Left kidney (tissue), 8 donors: ENCODE data around the gene GNPNAT1. TPM values are rescaled to one million over a fixed set of nuclear protein-coding genes. Genes with fewer than 3 reads are reported as not detected.

Source experiments
- DNase-seq: peaks from one replicate; pipeline ENCODE4 v3.0.0-alpha.2; 2013
- long read RNA-seq, 8 donors: transcript quantifications; one replicate each; lab custom pipeline, GENCODE V29; 2026
- polyA plus RNA-seq: library from polyadenylated mRNA; unstranded; fragments of 120-200 nt; gene quantifications from one replicate; pipeline ENCODE4 v1.2.1, GENCODE V29; 2013; ENCODE audit not compliant: insufficient read length

The GNPNAT1 gene
- polyA plus RNA-seq = 38.0 TPM
- long read RNA-seq, donor 1, transcript GNPNAT1-201 (6 exons, 3,860 nt) = major isoform, 6 of 6 reads
- long read RNA-seq, donor 1, partial matches to known transcripts = 0 of 6 reads
- long read RNA-seq, donor 1, other reads (novel, unspliced or antisense) = 0 of 6 reads
- long read RNA-seq, donor 2, transcript GNPNAT1-201 (6 exons, 3,860 nt) = major isoform, 6 of 6 reads
- long read RNA-seq, donor 2, partial matches to known transcripts = 0 of 6 reads
- long read RNA-seq, donor 2, other reads (novel, unspliced or antisense) = 0 of 6 reads
- long read RNA-seq, donor 3, transcript GNPNAT1-201 (6 exons, 3,860 nt) = major isoform, 8 of 8 reads
- long read RNA-seq, donor 3, partial matches to known transcripts = 0 of 8 reads
- long read RNA-seq, donor 3, other reads (novel, unspliced or antisense) = 0 of 8 reads
- long read RNA-seq, donor 4 = 0 reads
- long read RNA-seq, donor 5, transcript GNPNAT1-201 (6 exons, 3,860 nt) = major isoform, 8 of 8 reads
- long read RNA-seq, donor 5, partial matches to known transcripts = 0 of 8 reads
- long read RNA-seq, donor 5, other reads (novel, unspliced or antisense) = 0 of 8 reads
- long read RNA-seq, donor 6, transcript GNPNAT1-201 (6 exons, 3,860 nt) = major isoform, 9 of 24 reads
- long read RNA-seq, donor 6, partial matches to known transcripts = 15 of 24 reads
- long read RNA-seq, donor 6, other reads (novel, unspliced or antisense) = 0 of 24 reads
- long read RNA-seq, donor 7, transcript GNPNAT1-201 (6 exons, 3,860 nt) = major isoform, 12 of 12 reads
- long read RNA-seq, donor 7, partial matches to known transcripts = 0 of 12 reads
- long read RNA-seq, donor 7, other reads (novel, unspliced or antisense) = 0 of 12 reads
- long read RNA-seq, donor 8, transcript GNPNAT1-201 (6 exons, 3,860 nt) = major isoform, 5 of 5 reads
- long read RNA-seq, donor 8, partial matches to known transcripts = 0 of 5 reads
- long read RNA-seq, donor 8, other reads (novel, unspliced or antisense) = 0 of 5 reads

DNA sequence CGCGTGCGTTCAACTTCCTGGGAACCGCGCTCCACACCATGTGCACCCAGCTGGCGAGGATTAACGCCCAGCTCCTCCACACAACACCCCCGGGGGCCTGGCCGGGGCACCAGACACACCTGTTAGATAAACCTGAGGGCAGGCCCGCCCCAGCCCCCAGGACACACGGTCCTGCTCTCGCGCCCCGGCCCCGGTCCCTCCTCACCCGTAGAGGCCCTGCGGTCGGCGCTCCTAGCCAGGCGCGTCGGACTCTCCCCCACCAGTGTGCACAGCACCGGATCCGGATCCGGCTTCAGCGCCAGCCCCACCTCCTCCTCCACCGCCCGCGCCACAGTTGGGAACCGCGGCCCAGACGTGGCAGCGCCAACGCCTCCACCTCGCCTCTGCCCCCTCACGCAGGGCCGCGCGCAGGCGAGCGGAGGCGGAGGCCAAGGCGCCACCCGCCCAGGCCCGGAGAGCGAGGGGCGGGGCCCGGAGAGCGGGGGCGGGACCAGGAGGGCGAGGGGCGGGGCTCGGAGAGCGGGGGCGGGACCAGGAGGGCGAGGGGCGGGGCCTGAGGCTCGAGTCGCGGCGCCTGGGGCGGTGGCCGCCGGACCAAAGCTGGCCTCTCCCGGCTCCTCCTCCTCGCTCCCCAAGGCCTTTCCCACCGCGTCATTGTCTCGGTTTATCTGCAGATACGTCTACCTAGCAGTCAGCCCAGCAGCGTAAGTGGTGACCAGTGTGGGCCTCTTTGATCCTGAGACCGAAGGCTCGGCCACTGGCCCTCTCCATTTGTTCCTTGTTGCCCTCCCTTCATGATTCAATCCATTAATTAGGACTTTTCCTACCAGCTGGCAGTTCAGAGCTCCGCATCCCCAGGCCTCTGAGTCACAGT lies at the start of gene GNPNAT1:
Gene GNPNAT1, minus strand, starts transcription at position 385 of the 874 bp plus-strand sequence. CDS start 6,957 bp downstream, outside the sequence.
- peak; percentile 81 for DNase-seq

GRCh38 chr14:52840877-52841276 lies 49.5 kb upstream of the GNPNAT1 start:
- DNase-seq = no peak

DNA sequence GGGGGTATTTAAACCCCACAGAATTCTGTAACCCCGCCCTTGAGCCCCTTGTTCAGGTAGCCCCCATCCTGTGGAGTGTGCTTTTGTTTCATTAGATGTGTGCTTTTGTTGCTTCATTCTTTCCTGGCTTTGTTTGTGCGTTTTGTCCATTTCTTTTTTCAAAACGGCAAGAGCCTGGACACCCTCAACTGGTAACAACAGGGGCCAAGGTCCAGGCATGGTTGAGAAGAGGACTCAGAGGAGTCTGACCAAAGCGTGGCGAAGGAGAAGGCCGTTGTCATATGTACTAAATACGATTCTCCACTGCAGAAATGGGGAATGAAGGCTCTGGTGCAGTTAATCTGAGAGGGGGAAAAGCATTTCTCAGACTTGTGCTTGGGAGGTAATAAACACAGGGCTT lies 46.0 kb upstream of the GNPNAT1 start:
- DNase-seq = no peak

GRCh38 chr14:52836063-52836462 lies 44.7 kb upstream of the GNPNAT1 start:
- no peak for DNase-seq

GRCh38 chr14:52835122-52835903 lies 43.9 kb upstream of the GNPNAT1 start:
- no peak for DNase-seq

DNA sequence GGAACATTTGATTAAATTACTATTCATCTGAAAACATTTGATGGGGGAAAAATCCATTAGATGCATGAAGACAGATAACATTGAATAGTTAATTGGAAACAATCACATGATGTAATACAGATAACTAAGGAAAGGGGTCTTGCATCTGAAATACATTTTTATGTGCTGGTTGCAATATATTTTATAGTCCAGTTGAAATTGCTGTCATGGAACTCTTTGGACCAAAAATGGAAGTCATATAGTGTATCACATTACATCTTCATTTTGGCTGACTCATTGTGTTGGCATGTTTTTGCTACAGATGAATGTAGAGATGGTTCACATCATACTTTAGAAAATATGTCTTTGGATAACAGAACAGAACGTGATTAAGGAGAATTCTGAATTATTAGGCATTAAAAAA lies 43.0 kb upstream of the GNPNAT1 start:
- DNase-seq = no peak

GRCh38 chr14:52833891-52834290 lies 42.5 kb upstream of the GNPNAT1 start:
- DNase-seq = no peak

- DNase-seq = no peak
These were observed 38.2 kb upstream of the GNPNAT1 start for GRCh38 chr14:52829527-52830185.

- no peak for DNase-seq
These were observed 36.0 kb upstream of the GNPNAT1 start for GRCh38 chr14:52827426-52827825.

- DNase-seq = no peak
These were observed 33.7 kb upstream of the GNPNAT1 start for GRCh38 chr14:52825085-52825484.

GRCh38 chr14:52824462-52824861 lies 33.1 kb upstream of the GNPNAT1 start:
- no peak for DNase-seq

DNA sequence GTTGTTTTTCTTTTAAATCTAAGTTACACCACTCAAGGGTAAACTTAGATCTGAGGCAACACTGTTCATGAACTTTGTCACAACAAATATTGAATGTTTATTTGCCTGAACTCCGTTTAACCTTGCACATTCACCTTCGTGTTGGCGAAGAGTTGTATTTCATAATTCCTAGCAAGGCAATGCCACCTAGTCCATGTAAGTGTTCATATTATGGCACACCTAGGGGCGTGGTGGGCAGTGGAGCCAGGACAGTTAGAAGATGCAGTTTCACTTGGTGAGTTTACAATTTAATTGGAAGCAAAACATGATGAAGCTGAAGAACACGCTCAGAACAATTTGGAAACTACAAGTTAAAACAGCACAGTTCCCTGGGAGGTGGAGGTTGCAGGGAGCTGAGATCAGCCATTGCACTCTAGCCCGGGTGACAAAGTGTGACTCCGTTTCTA lies 30.4 kb upstream of the GNPNAT1 start:
- DNase-seq = no peak

- DNase-seq = no peak
These were observed 16.7 kb upstream of the GNPNAT1 start for GRCh38 chr14:52808101-52808500.

DNA sequence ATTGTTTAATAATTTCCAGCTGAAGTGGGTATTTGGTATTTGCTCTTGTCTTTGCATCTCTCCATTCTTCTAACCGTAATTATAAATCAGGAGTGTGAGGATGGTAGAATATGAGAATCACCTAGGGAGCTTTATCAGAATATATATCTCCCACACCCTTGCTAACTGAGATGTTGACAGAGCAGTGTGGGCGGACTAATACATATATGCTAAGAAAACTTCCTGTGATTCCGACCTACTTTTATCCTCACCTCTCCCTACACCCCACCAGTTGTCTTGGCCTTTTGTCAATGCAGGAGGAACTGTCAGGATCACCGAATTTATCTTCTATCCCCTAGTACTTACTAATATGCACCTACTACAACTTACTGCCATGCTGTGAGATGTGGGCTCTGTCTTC lies 14.7 kb upstream of the GNPNAT1 start:
- no peak for DNase-seq

GRCh38 chr14:52802597-52802996 lies 11.2 kb upstream of the GNPNAT1 start:
- DNase-seq = no peak

- no peak for DNase-seq
These were observed 9.8 kb upstream of the GNPNAT1 start for GRCh38 chr14:52801014-52801712.

GRCh38 chr14:52798826-52799225 lies 7.4 kb upstream of the GNPNAT1 start:
- DNase-seq = no peak

DNA sequence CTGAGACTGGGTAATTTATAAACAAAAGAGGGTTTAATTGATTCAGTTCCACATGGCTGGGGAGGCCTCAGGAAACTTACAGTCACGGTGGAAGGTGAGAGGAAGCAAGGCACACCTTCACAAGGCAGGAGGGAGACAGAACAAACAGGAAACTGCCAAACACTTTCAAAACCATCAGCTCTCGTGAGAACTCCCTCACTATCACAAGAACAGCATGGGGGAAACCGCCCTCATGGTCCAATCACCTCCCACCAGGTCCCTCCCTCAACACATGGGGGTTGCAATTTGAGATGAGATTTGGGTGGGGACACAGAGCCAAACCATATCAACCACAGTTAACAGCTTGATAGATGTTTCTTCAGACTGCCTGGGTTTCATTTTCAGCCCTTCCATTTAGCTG lies 6.2 kb upstream of the GNPNAT1 start:
- no peak for DNase-seq

DNA sequence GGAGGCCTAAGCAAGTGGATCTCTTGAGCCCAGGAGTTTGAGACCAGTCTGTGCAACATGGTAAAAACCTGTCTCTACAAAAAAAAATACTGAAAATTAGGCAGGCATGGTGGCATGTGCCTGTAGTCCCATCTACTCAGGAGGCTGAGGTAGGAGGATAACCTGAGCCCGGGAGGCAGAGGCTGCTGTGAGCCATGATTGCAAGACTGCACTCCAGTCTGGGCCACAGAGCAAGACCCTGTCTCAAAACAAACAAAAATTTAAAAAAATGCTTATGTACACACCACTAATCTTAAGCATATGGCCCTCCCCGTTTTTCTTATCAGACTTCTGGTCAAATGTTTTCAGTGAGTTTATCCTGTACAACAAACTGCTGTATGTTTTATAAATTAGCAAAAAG lies 1.7 kb upstream of the GNPNAT1 start:
- no peak for DNase-seq

- DNase-seq = no peak
These were observed 649 bp upstream of the GNPNAT1 start for GRCh38 chr14:52792097-52792415.
